HG02970 (cell line): Measurements from ENCODE around the gene PPP1R37.
"Not testable (repeated sequence)": the region's sequence is repeated elsewhere in the genome, so short reads cannot be mapped to it uniquely, and the experiment has no call there.

Source experiments
- ATAC-seq: cut with Tn5 transposase; IDR thresholded peaks from one replicate; pipeline ENCODE4 v1.9.1; 2021; ENCODE audit warnings: mild to moderate bottlenecking, moderate library complexity, moderate number of reproducible peaks; ENCODE audit not compliant: unreplicated experiment, low FRiP score

Gene PPP1R37

GRCh38 chr19:45107621-45108150 is 14.7 kb downstream of the PPP1R37 start:
- no peak for ATAC-seq

GRCh38 chr19:45110851-45111266 is 17.9 kb downstream of the PPP1R37 start:
- ATAC-seq, result no peak

- no peak for ATAC-seq
These were observed 19.3 kb downstream of the PPP1R37 start for GRCh38 chr19:45112111-45112827.

GRCh38 chr19:45113628-45114027 is 20.6 kb downstream of the PPP1R37 start:
- ATAC-seq, result no peak

GRCh38 chr19:45114116-45114515 is 21.1 kb downstream of the PPP1R37 start:
- ATAC-seq, result no peak

- no peak for ATAC-seq
These were observed 23.0 kb downstream of the PPP1R37 start for GRCh38 chr19:45115809-45116615.

- no peak for ATAC-seq
These were observed 24.2 kb downstream of the PPP1R37 start for GRCh38 chr19:45117167-45117594.

- ATAC-seq, result no peak
These were observed 24.7 kb downstream of the PPP1R37 start for GRCh38 chr19:45117671-45118070.

- ATAC-seq, result no peak
These were observed 25.1 kb downstream of the PPP1R37 start for GRCh38 chr19:45118106-45118505.

GRCh38 chr19:45118591-45119355 is 25.8 kb downstream of the PPP1R37 start:
- not testable (repeated sequence) for ATAC-seq

GRCh38 chr19:45119582-45119981 is 26.6 kb downstream of the PPP1R37 start:
- ATAC-seq, result no peak

- ATAC-seq, result no peak
These were observed 28.9 kb downstream of the PPP1R37 start for GRCh38 chr19:45121827-45122345.

- ATAC-seq, result no peak
These were observed 29.9 kb downstream of the PPP1R37 start for GRCh38 chr19:45122832-45123231.

- ATAC-seq, result no peak
These were observed 30.5 kb downstream of the PPP1R37 start for GRCh38 chr19:45123440-45123850.

- ATAC-seq, result no peak
These were observed 31.0 kb downstream of the PPP1R37 start for GRCh38 chr19:45124021-45124420.

GRCh38 chr19:45125360-45125759 is 32.4 kb downstream of the PPP1R37 start:
- ATAC-seq, result no peak

- no peak for ATAC-seq
These were observed 33.1 kb downstream of the PPP1R37 start for GRCh38 chr19:45125975-45126493.

- ATAC-seq, result no peak
These were observed 33.7 kb downstream of the PPP1R37 start for GRCh38 chr19:45126654-45127053.

GRCh38 chr19:45128146-45128545 is 35.2 kb downstream of the PPP1R37 start:
- ATAC-seq, result no peak

- no peak for ATAC-seq
These were observed 35.8 kb downstream of the PPP1R37 start for GRCh38 chr19:45128806-45129205.
